ENCODE measurements around the gene NACC2.
A peak's percentile ranks its signal among the peaks of the same experiment; 100 is the strongest.

The NACC2 gene

DNA sequence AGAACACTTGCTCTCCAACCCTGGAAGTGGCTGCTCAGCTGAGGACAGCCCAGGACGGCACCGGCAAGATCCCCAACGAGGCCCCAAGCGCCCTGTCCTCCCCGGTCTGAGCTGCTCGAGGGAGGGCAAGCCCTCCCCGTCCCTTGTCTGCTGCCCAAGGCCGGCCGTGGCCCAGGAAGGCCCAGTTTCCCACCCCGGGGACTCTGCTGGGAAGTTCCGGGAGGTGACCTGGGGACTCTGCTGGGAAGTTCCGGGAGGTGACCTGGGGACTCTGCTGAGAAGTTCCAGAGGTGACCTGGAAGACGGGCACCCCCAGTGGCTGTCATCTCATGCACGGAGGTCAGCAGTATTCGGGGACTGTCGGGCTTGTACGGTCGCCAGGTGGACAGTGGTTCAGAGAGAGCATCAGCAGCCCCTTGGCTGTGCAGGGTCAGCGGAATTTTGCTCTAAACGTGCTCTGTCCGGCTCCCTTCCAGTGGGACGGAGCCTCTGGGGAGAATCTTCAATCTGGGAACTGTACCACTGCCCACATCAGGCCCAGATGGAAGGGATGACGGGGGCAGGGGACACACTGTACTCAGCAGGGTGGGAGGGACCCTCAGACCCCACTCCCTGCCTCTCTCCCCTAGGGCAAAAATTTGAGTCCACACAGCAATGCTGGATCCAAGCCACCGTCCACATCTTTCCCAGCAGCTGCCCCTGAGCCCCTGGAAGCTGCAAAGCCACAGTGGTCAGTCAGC, 7.2 kb downstream of the NACC2 start:
- Histone ChIP-seq H3K4me2 (ENCODE audit: low read length) (no peak overlapping the region), H2BK15ac (replicated peaks; ENCODE audit: low read depth) (no peak overlapping the region), H2BK5ac (ENCODE audit: low read length) (no peak overlapping the region), H4K5ac (ENCODE audit: low read length) (no peak overlapping the region), H3K27ac (ENCODE audit: low read depth, low read length) (no peak overlapping the region), H3K79me1 (ENCODE audit: low read length) (no peaks in the 10 kb centered on the region), H2BK120ac (ENCODE audit: low read depth, low read length) (no peak overlapping the region), H3K9ac (ENCODE audit: low read length) (no peak overlapping the region), H3K4ac (ENCODE audit: low read depth, low read length) (no peak overlapping the region), H3K18ac (ENCODE audit: low read length) (no peak overlapping the region), H3K27me3 (ENCODE audit: insufficient read depth, low read length, poor library complexity) (no peaks in the 10 kb centered on the region), H3K4me3 (ENCODE audit: low read length) (no peak overlapping the region), H4K8ac (ENCODE audit: low read depth, low read length) (no peak overlapping the region), H3K23ac (ENCODE audit: low read length) (no peak overlapping the region), H2AK5ac (ENCODE audit: low read length) (no peak overlapping the region), H3K36me3 (ENCODE audit: control insufficient read depth, insufficient read depth, low read length) (no peaks in the 10 kb centered on the region), H3K56ac (ENCODE audit: low read length) (peak overlapping the region; percentile 3), H3K79me2 (ENCODE audit: control insufficient read depth, insufficient read depth, low read length) (no peaks in the 10 kb centered on the region), H3K4me1 (ENCODE audit: control insufficient read depth, low read depth, low read length) (no peaks in the 10 kb centered on the region)
- DNase-seq = no peak
- WGBS (ENCODE audit: extremely low coverage, insufficient coverage, low lambda C conversion rate) = no CpG with 5 or more reads among the region's 24 CpGs

DNA sequence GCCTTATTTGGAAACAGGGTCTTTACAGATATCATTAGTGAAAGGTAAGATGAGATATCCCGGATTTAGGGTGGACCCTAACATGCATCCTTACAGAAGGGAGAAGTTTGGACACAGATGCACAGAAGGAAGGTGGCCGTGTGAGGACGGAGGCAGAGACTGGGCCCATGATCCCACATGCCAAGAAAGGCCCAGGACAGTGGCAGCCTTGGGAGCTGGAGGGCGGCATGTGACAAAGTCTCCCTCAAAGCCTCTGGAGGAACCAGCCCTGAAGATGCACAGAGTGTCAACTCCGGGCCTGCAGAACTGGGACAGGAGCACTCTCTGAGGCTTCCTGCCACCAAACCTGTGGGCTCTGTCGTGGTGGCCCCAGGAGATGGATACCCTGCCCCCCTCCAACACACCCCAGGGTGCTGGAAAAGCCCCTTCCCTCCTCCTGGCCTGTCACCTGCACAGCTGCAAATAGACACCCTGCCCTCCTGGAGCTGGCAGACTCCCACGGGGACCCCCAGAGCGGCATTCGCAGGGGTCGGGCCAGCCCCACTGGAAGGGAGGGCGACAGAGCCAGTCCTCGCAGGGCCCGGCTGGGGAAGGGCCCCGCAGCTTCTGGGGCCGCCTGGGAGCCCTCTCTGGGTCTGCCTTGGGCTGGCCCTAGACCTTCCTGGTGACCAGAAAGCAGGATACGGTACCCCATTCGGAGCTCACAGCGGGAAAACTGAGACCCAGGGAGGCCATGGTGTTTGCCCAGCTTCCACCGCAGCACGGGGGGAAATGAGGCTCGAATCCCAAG, 7.9 kb downstream of the NACC2 start:
- no peak overlapping the region for H4K5ac ChIP-seq (ENCODE audit: low read length)
- H3K4ac ChIP-seq (ENCODE audit: low read depth, low read length) = no peak overlapping the region
- H3K23ac ChIP-seq (ENCODE audit: low read length) = no peak overlapping the region
- H3K79me1 ChIP-seq (ENCODE audit: low read length) = no peaks in the 10 kb centered on the region
- H3K27ac ChIP-seq (ENCODE audit: low read depth, low read length) = no peak overlapping the region
- no peaks in the 10 kb centered on the region for H3K27me3 ChIP-seq (ENCODE audit: insufficient read depth, low read length, poor library complexity)
- H3K36me3 ChIP-seq (ENCODE audit: control insufficient read depth, insufficient read depth, low read length) = no peaks in the 10 kb centered on the region
- no peak overlapping the region for H3K56ac ChIP-seq (ENCODE audit: low read length)
- H3K4me2 ChIP-seq (ENCODE audit: low read length) = no peak overlapping the region
- H3K4me3 ChIP-seq (ENCODE audit: low read length) = no peak overlapping the region
- H3K18ac ChIP-seq (ENCODE audit: low read length) = no peak overlapping the region
- H3K4me1 ChIP-seq (ENCODE audit: control insufficient read depth, low read depth, low read length) = no peaks in the 10 kb centered on the region
- DNase-seq = no peak
- H2BK5ac ChIP-seq (ENCODE audit: low read length) = no peak overlapping the region
- no peaks in the 10 kb centered on the region for H3K79me2 ChIP-seq (ENCODE audit: control insufficient read depth, insufficient read depth, low read length)
- no peak overlapping the region for H2BK15ac ChIP-seq (replicated peaks; ENCODE audit: low read depth)
- no CpG with 5 or more reads among the region's 21 CpGs for WGBS (ENCODE audit: extremely low coverage, insufficient coverage, low lambda C conversion rate)
- H2AK5ac ChIP-seq (ENCODE audit: low read length) = no peak overlapping the region
- no peak overlapping the region for H3K9ac ChIP-seq (ENCODE audit: low read length)
- H2BK120ac ChIP-seq (ENCODE audit: low read depth, low read length) = no peak overlapping the region
- no peak overlapping the region for H4K8ac ChIP-seq (ENCODE audit: low read depth, low read length)

DNA sequence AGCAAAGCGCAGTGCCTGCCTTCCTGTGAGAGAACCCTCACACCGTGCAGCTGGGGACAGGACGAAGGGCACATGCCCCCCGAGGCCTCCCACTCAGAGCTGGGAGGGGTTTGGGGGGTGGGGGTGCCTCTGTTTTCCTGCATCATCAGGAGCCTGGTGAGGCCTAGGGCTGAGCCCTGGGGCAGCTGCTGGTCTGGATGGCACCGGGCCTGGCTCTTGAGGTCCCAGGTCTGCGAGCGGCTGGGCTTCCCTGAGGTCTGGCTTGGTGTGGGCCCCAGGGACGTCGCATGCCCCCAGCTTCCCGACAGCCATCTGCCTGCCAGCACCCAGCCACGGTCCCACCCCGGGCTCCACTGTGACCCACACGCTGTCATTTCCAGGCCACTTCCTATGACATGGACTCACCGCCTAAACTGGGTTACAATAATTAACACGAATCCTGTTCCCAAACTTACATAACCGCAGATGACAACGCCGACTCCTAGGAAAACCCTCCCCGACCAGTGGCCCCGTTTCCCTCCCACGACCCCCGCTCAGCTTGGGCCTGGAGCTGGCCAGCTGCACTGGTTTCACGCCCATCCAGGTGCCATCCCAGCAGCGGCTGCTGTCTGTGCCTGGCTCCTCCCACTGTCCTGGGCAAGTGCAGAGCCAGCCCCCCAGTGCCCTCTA, 8.7 kb downstream of the NACC2 start:
- Histone ChIP-seq H3K56ac (ENCODE audit: low read length) (no peak overlapping the region), H3K23ac (ENCODE audit: low read length) (no peak overlapping the region), H3K79me1 (ENCODE audit: low read length) (no peaks in the 10 kb centered on the region), H3K4me2 (ENCODE audit: low read length) (no peak overlapping the region), H2BK15ac (replicated peaks; ENCODE audit: low read depth) (no peak overlapping the region), H3K79me2 (ENCODE audit: control insufficient read depth, insufficient read depth, low read length) (no peaks in the 10 kb centered on the region), H3K4me1 (ENCODE audit: control insufficient read depth, low read depth, low read length) (no peaks in the 10 kb centered on the region), H3K27ac (ENCODE audit: low read depth, low read length) (no peak overlapping the region), H4K8ac (ENCODE audit: low read depth, low read length) (no peak overlapping the region), H2AK5ac (ENCODE audit: low read length) (no peak overlapping the region), H3K4me3 (ENCODE audit: low read length) (no peak overlapping the region), H3K4ac (ENCODE audit: low read depth, low read length) (no peak overlapping the region), H3K9ac (ENCODE audit: low read length) (no peak overlapping the region), H2BK5ac (ENCODE audit: low read length) (no peak overlapping the region), H2BK120ac (ENCODE audit: low read depth, low read length) (no peak overlapping the region), H4K5ac (ENCODE audit: low read length) (no peak overlapping the region), H3K27me3 (ENCODE audit: insufficient read depth, low read length, poor library complexity) (no peaks in the 10 kb centered on the region), H3K18ac (ENCODE audit: low read length) (no peak overlapping the region), H3K36me3 (ENCODE audit: control insufficient read depth, insufficient read depth, low read length) (no peaks in the 10 kb centered on the region)
- no CpG with 5 or more reads among the region's 24 CpGs for WGBS (ENCODE audit: extremely low coverage, insufficient coverage, low lambda C conversion rate)
- DNase-seq = no peak

GRCh38 chr9:136085815-136086212, 9.3 kb downstream of the NACC2 start:
- no peak for DNase-seq
- Histone ChIP-seq H3K4ac (ENCODE audit: low read depth, low read length) (no peak overlapping the region), H3K27me3 (ENCODE audit: insufficient read depth, low read length, poor library complexity) (no peaks in the 10 kb centered on the region)

DNA sequence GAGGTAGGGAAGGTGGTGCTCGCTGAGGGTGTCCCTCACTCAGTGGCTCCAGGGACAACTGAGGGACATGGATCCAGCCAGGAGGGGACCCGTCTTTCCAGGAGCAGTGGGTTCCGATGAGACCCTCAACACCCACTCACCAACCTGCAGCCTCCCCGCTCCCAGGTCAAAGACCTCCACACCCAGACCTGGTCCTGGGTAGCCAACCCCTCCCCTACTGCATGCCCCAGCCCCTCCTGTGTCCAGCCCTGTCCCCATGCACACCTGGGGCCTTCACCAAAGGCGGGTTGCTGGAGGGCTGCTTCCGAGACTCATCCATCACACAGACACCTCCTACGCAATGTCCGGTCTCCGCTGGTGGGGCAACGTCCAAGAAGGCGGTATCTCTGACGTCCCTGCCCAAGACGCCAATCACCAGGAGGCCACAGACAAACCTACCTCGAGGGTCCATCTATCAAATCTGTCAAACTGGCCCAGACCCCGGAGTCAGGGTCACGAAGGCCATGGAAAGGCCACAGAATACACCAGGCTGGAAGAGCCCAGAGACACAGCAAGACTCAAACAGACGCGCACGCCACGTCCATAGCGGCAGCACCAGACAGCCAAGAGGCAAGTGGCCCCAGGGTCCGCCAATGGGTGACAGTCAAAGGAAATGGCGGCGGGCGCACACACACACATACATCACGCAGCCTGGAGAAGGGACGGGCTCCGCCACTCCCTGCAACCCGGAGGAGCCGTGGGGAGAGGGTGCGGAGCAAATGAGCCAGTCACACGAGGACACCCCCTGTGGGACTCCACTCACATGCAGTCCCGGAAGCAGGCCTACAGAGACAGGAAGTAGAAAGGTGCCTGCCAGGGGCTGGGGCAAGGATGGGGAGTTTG, 10.8 kb downstream of the NACC2 start:
- H2BK5ac ChIP-seq (ENCODE audit: low read length) = no peak overlapping the region

More at GRCh38 chr9:136085815-136086212, 9.3 kb downstream of the NACC2 start:
- no peak overlapping the region for H3K18ac ChIP-seq (ENCODE audit: low read length)
- WGBS (ENCODE audit: extremely low coverage, insufficient coverage, low lambda C conversion rate) = no CpG with 5 or more reads among the region's 16 CpGs
- H3K79me1 ChIP-seq (ENCODE audit: low read length) = no peaks in the 10 kb centered on the region
- no peak overlapping the region for H2BK15ac ChIP-seq (replicated peaks; ENCODE audit: low read depth)
- no peak overlapping the region for H3K4me3 ChIP-seq (ENCODE audit: low read length)
- H3K9ac ChIP-seq (ENCODE audit: low read length) = no peak overlapping the region
- no peak overlapping the region for H4K5ac ChIP-seq (ENCODE audit: low read length)
- no peak overlapping the region for H3K27ac ChIP-seq (ENCODE audit: low read depth, low read length)
- H3K4me1 ChIP-seq (ENCODE audit: control insufficient read depth, low read depth, low read length) = no peaks in the 10 kb centered on the region
- no peak overlapping the region for H3K23ac ChIP-seq (ENCODE audit: low read length)
- H3K4me2 ChIP-seq (ENCODE audit: low read length) = no peak overlapping the region
- H3K36me3 ChIP-seq (ENCODE audit: control insufficient read depth, insufficient read depth, low read length) = no peaks in the 10 kb centered on the region
- H3K56ac ChIP-seq (ENCODE audit: low read length) = no peak overlapping the region
- no peak overlapping the region for H4K8ac ChIP-seq (ENCODE audit: low read depth, low read length)
- no peak overlapping the region for H2AK5ac ChIP-seq (ENCODE audit: low read length)
- no peak overlapping the region for H2BK120ac ChIP-seq (ENCODE audit: low read depth, low read length)
- no peaks in the 10 kb centered on the region for H3K79me2 ChIP-seq (ENCODE audit: control insufficient read depth, insufficient read depth, low read length)
- no peak overlapping the region for H2BK5ac ChIP-seq (ENCODE audit: low read length)

More for the DNA sequence above, 10.8 kb downstream of the NACC2 start:
- no peaks in the 10 kb centered on the region for H3K79me1 ChIP-seq (ENCODE audit: low read length)
- no peak overlapping the region for H3K23ac ChIP-seq (ENCODE audit: low read length)
- H3K56ac ChIP-seq (ENCODE audit: low read length) = no peak overlapping the region
- WGBS (ENCODE audit: extremely low coverage, insufficient coverage, low lambda C conversion rate) = no CpG with 5 or more reads among the region's 33 CpGs
- H4K5ac ChIP-seq (ENCODE audit: low read length) = no peak overlapping the region
- H3K79me2 ChIP-seq (ENCODE audit: control insufficient read depth, insufficient read depth, low read length) = no peaks in the 10 kb centered on the region
- no peaks in the 10 kb centered on the region for H3K4me1 ChIP-seq (ENCODE audit: control insufficient read depth, low read depth, low read length)
- H3K18ac ChIP-seq (ENCODE audit: low read length) = no peak overlapping the region
- DNase-seq = no peak
- no peak overlapping the region for H3K4me2 ChIP-seq (ENCODE audit: low read length)
- H3K9ac ChIP-seq (ENCODE audit: low read length) = no peak overlapping the region
- no peak overlapping the region for H3K4ac ChIP-seq (ENCODE audit: low read depth, low read length)
- no peaks in the 10 kb centered on the region for H3K36me3 ChIP-seq (ENCODE audit: control insufficient read depth, insufficient read depth, low read length)
- H2BK120ac ChIP-seq (ENCODE audit: low read depth, low read length) = no peak overlapping the region
- H3K4me3 ChIP-seq (ENCODE audit: low read length) = no peak overlapping the region
- H3K27ac ChIP-seq (ENCODE audit: low read depth, low read length) = no peak overlapping the region
- no peaks in the 10 kb centered on the region for H3K27me3 ChIP-seq (ENCODE audit: insufficient read depth, low read length, poor library complexity)
- H4K8ac ChIP-seq (ENCODE audit: low read depth, low read length) = no peak overlapping the region
- no peak overlapping the region for H2BK15ac ChIP-seq (replicated peaks; ENCODE audit: low read depth)
- H2AK5ac ChIP-seq (ENCODE audit: low read length) = no peak overlapping the region

Data from mesendoderm (in vitro differentiated cells).